IPS-18c (cell line): ENCODE results near the gene RHBDD2.
"Not testable (repeated sequence)": the region's sequence is repeated elsewhere in the genome, so short reads cannot be mapped to it uniquely, and the experiment has no call there.

Experiments
- H3K4me3 ChIP-seq: 2 replicates; pipeline ENCODE4 v1.7.0; 2013; ENCODE audit warnings: low read depth, mild to moderate bottlenecking, low read length, moderate library complexity; ENCODE audit not compliant: insufficient read depth
- H3K9me3 ChIP-seq: one replicate; pipeline ENCODE4 v1.6.1; 2013; ENCODE audit warnings: mild to moderate bottlenecking, low read length, moderate library complexity; ENCODE audit not compliant: control insufficient read depth, insufficient read depth

Gene RHBDD2

DNA sequence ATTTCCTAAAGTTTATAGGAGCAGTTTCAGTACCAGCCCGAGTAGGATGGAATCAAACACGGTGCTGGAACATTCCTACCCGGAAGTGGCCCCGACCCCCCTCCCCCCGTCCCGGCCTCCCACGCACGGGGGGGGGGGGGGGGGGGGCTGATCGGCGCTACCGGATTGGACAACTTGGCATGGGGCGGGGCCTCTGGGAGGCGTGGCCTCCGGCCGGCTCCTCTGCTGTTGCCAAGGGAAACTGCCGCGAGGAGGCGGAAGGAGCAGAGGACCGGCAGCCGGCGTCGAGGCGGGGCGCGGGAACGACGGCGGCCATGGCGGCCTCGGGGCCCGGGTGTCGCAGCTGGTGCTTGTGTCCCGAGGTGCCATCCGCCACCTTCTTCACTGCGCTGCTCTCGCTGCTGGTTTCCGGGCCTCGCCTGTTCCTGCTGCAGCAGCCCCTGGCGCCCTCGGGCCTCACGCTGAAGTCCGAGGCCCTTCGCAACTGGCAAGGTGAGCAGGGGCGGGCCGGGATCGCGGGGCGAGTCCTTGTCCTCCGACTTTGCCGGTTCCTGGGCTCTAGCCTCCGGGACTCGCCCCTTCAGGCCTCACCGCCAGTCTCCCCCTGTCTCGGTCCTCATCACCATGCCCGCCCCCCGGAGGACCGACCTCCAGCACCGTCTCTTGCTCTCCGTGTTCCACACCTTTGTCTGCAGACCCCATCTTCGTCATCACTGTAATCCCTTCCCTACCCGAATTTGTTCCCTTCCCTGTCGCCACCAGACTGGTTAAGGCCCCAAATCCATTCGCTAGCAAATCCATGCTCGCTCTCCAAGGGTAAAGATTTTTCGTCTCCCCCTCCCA is at the start of gene RHBDD2:
RHBDD2 (plus strand) TSS at position 266 of the 843 bp plus-strand sequence; CDS start at position 315, 49 bp downstream.
- Histone ChIP-seq H3K4me3 (peak within 1 kb of the TSS; percentile 87), H3K9me3 (no peaks in the 10 kb centered on the region)

DNA sequence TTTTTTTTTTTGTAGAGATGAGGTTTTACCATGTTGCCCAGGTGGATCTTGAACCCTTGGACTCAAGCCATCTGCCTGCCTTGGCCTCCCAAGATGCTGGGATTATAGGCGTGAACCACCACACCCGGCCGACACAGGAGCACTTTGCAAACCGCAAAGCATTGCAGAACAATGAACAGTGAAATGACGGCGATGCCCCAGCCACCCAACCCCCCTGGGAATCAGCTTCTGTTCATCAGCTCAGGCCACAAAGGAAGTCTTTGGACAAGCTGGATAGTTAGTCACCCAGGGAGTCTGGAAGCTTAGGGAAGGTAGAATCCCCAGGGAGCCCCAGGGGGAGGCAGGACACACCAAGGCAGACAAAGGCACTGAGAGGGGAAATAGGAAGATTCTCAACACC is 49.2 kb upstream of the RHBDD2 start:
- not testable (repeated sequence) for H3K9me3 ChIP-seq, H3K4me3 ChIP-seq

DNA sequence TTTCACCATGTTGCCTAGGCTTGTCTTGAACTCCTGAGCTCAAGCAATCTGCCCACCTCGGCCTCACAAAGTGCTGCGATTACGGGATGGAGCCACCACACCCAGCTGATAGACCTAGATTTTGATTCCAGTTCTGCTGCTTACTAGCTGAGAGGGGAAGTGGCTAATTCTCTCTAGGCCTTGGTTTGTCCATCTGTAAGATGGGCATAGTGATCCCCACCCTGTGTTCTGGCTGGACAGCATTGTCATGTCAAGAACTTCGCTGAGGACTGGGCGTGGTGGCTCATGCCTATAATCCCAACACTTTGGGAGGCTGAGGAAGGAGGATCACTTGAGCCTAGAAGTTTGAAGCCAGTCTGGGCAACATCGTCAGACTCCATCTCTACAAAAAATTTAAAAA is 47.9 kb upstream of the RHBDD2 start:
- no peak overlapping the region for H3K4me3 ChIP-seq

DNA sequence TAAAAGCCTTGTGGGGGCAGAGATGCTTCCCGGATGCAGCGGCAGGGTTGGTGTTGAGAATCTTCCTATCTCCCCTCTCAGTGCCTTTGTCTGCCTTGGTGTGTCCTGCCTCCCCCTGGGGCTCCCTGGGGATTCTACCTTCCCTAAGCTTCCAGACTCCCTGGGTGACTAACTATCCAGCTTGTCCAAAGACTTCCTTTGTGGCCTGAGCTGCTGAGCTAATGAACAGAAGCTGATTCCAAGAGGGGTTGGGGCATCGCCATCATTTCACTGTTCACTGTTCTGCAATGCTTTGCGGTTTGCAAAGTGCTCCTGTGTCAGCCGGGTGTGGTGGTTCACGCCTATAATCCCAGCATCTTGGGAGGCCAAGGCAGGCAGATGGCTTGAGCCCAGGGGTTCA is 45.2 kb upstream of the RHBDD2 start:
- not testable (repeated sequence) for H3K9me3 ChIP-seq, H3K4me3 ChIP-seq

More for the DNA sequence above, 47.9 kb upstream of the RHBDD2 start:
- peaks cover 2% of the 10 kb centered on the region for H3K9me3 ChIP-seq

DNA sequence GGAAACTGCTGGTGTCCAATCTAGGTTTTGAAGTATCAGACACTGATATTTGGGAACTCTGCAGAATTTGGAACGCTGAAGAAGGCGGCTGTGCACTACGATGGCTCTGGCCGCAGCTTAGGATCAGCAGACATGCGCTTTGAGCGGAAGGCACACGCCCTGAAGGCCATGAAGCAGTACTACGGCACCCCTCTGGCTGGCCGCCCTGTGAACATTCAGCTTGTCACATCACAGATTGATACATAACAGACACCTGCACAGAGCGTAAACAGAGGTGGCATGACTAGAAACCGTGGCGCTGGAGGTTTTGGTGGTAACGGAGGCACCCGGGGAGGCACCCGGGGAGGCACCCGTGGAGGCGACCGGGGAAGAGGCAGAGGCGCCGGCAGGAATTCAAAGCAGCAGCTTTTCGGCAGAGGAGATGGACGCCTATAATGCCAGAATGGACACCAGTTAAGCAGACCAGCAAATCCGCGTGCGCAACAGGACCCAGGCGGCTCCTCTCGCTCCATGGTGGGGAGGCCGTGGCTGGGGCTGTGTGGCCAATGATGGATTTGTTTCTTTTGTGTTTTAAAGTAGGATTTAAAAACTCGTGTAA is 43.0 kb upstream of the RHBDD2 start:
- Histone ChIP-seq H3K9me3 (no peaks in the 10 kb centered on the region), H3K4me3 (no peak overlapping the region)

DNA sequence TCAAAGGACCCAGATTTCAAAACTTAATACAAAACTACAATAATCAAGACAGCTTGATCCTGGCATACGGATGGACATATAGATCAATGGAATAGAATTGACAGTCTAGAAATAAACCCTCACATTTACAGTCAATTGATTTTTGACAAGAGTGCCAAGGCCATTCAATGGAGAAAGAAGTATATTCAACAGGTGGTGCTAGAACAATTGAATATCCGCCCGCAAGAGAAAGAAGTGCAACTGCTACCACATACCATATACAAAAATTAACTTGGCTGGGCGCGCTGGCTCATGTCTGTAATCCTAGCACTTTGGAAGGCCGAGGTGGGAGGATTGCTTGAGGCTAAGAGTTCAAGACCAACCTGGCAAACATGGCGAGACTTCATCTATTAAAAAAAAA is 42.0 kb upstream of the RHBDD2 start:
- Histone ChIP-seq H3K4me3 (no peak overlapping the region), H3K9me3 (no peaks in the 10 kb centered on the region)

DNA sequence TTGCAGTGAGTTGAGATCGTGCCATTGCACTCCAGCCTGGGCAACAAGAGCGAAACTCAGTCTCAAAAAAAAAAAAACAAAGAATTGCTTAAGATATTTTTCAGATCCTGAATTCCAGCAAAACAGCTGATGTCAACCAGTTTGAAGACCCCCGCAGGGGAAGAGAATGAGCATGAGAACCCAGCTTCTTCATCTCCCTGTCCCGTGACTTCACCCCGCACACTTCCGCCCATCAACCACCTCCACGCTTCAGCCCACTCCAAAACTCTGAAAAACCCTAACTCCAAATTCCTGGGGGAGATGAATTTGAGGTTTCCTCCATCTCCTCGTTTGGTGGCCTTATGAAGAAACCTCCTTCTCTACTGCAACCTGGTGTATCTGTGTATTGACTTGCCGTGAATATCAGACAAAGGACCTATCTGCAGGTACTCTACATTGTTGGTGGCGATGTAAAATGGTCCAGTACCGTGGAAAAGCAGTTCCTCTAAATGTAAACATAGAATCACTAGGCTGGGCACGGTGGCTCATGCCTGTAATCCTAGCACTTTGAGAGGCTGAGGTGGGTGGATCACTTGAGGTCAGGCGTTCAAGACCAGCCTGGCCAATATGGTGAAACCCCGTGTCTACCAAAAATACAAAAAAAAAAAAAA is 40.4 kb upstream of the RHBDD2 start:
- H3K9me3 ChIP-seq, H3K4me3 ChIP-seq: not testable (repeated sequence)

DNA sequence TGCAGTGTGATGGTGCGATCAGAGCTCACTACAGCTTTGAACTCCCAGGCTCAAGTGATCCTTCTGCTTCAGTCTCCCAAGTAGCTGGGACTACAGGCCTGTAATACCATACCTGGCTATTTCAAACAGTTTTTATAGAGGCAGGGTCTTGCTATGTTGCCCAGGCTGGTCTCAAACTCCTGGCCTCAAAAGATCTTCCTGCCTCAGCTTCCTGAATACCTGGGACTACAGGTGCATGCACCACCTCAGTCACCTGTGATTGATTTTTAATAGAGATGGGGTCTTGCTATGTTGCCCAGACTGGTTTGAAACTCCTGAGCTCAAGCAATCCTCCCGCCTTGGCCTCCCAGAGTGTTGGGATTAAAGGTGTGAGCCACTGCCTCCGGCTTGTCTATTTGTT is 38.8 kb upstream of the RHBDD2 start:
- Histone ChIP-seq H3K4me3 (no peak overlapping the region), H3K9me3 (no peaks in the 10 kb centered on the region)

DNA sequence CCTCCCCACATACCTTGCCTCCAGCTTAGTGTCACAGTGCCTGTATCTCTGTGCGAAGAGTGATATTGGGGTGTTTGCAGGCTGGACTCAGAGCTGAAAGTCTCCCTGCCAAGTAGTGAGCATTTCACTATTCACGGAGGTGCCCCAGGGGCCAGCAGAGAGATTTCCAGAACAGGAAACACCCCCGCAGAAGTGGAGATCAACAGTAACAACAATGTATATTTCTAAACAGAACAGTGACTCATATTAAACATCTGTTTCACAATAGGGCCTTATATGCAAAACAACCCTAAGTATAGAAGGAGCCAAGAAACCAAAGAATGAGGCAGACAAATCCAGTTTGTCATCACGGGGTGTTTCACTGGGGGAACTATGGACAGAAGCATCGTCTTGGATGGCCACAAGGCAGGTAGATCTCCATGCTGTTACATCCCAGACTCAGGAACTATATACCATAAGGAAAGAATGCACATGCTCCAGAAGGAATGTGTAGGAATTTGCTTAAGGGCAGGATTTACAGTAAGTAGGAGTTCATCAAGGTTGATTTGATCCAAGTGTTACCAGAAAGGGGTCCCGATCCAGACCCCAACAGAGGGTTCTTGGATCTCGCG is 35.9 kb upstream of the RHBDD2 start:
- Histone ChIP-seq H3K9me3 (no peaks in the 10 kb centered on the region), H3K4me3 (no peak overlapping the region)

DNA sequence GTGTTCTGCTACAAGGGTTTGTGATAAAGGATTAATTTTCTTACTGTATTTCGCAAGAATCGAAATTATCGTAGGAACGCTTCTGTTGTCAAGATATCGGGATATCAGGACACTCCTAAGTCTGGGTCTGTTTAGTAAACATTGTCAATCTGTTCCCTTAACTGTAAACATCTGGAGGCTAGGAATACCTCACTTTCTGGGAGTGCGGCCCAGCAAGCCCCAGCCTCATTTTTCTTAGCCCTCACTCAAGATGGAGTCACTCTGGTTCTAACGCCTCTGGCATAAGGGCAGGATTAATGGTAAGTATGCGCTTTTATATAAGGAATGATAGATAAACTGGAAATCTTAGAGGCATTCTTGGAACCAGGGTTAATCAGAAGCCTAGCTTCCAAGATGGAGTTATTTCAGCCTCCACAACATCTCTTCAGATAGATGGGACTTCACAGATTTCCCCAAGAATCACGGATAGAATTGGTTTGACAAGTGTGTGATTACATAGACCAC is 35.2 kb upstream of the RHBDD2 start:
- Histone ChIP-seq H3K9me3 (no peaks in the 10 kb centered on the region), H3K4me3 (no peak overlapping the region)

DNA sequence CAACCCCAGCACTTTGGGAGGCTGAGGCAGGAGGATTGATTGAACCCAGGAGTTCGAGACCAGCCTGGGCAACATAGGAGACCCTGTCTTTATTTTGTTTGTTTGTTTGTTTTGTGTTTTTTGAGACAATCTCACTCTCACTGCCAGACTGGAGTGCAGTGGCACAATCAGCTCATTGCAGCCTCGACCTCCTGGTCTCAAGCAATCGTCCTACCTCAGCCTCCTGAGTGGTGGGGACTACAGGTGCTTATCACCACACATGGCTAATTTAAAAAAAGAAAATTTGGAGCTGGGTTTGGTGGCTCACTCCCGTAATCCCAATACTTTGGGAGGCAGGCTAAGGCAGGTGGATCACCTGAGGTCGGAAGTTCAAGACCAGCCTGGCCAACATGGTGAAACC is 34.7 kb upstream of the RHBDD2 start:
- Histone ChIP-seq H3K4me3 (no peak overlapping the region), H3K9me3 (no peaks in the 10 kb centered on the region)

DNA sequence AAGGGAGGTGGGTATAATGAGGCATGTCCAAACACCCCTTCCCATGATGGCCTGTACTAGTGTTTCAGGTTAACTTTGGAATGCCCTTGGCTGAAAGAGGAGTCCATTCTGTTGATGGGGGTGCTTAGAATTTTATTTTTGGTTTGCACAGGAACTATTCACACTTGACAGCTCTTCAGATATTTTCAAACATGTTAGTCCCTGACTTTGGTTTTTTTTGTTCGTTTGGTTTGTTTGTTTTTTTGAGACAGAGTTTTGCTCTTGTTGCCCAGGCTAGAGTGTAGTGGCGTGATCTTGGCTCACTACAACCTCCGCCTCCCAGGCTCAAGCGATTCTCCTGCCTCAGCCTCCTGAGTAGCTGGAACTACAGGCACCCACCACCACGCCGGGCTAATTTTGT is 33.7 kb upstream of the RHBDD2 start:
- H3K4me3 ChIP-seq, H3K9me3 ChIP-seq: not testable (repeated sequence)

DNA sequence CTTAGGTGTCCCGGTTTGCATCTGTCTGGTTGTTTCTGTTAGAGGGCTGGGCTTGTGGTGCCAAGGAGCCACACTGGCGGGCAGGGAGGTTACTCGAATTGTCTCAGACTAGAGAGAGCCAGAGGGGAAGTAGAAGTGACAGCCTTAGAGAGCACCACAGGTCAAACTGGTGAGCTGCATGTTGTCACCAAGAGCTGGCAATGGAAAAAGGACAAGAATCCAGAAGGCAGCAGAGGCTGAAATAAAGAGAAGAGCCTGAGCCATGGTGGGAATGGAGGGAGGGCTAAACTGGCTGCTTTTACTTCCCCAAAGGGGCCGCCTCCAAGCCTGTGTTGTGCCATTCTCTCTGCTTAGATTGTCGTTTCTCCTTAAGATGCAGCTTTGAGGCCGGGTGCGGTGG is 31.1 kb upstream of the RHBDD2 start:
- Histone ChIP-seq H3K4me3 (no peak overlapping the region), H3K9me3 (no peaks in the 10 kb centered on the region)

DNA sequence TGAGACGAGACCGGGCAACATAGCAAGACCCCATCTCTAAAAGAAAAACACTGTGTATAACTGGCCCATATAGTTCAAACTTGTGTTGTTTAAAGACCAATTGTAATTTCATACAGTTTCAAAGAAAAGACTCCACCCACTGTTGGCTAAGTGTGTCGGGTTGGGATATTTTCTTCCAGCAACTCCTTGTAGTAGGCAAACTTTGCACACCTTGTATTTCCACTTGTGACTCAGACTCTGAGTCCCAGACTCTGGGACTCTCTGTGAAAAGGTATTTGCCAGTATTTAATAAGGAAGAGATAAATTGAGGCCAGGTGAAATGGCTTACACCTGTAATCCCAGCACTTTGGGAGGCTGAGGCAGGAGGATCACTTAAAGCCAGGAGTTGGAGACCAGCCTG is 29.3 kb upstream of the RHBDD2 start:
- H3K9me3 ChIP-seq, result no peaks in the 10 kb centered on the region
- H3K4me3 ChIP-seq, result no peak overlapping the region

DNA sequence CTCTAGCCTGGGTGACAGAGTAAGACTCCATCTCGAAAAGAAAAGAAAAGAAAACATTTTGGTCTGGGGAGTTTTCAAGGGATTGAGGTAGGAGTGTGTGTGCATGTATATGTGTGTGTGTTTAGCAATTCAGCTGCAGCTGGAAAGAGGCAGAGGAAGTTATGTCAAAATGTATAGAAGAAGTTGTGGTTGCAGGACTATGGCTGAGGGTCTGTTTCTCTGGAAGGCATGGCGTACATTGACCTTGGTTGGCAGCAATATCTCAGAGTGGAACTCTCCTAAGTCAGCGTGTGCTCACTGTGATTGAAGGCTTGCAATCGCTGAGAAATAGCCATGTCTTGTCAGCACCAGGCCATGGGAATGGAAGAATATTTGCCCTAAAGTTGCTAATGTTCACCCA is 28.6 kb upstream of the RHBDD2 start:
- Histone ChIP-seq H3K4me3 (no peak overlapping the region), H3K9me3 (no peaks in the 10 kb centered on the region)

DNA sequence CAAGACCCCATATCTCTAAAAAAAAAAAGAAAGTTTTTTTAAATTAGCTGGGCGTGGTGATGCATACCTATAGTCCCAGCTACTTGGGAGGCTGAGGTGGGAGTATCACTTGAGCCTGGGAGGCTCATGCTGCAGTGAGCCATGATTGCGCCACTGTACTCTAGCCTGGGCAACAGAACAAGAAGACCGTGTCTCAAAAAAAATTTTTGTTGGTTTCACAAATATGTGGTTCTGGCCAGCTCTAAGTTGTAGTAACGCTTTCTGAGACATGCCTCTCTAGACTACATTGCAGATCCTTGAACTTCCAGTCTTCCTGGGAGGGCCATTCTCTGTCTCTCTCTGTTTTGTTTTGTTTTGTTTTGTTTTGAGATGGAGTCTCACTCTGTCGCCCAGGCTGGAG is 24.6 kb upstream of the RHBDD2 start:
- H3K9me3 ChIP-seq, result no peaks in the 10 kb centered on the region
- H3K4me3 ChIP-seq, result no peak overlapping the region

DNA sequence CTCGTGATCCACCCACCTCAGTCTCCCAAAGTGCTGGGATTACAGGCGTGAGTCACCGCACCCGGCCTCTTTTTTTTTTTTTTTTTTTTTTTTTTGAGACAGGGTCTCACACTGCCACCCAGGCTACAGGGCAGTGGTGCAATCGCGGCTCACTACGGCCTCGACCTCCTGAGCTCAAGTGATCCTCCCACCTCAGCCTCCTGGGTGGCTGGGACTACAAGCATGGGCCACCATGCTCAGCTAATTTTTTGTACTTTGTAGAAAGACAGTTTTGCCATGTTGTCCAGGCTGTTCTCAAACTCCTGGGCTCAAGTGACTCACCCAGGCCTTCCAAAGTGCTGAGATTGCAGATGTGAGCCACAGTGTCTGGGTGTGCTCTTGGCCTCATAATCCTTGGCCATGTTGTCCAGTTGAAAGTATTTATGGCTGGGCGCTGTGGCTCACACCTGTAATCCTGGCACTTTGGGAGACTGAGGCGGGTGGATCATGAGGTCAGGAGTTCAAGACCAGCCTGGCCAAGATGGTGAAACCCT is 24.0 kb upstream of the RHBDD2 start:
- not testable (repeated sequence) for H3K4me3 ChIP-seq, H3K9me3 ChIP-seq
